GM12892 (cell line): ENCODE measurements around the gene ZBTB46.

ENCODE experiments used
- POLR2A ChIP-seq: IDR thresholded peaks from 2 replicates; pipeline ENCODE4 v1.6.1; 2011; ENCODE audit warnings: low read depth, low read length, control low read depth
- POLR2AphosphoS5 ChIP-seq: IDR thresholded peaks from 2 replicates; pipeline ENCODE4 v1.6.1; 2011; ENCODE audit warnings: low read depth, low read length, control low read depth

GRCh38 chr20:63791497-63792156, 39.4 kb downstream of the ZBTB46 start:
- TF ChIP-seq POLR2A = no peak
- no peak for TF ChIP-seq POLR2AphosphoS5
